Measurements from ENCODE around the gene KIF24.

DNA sequence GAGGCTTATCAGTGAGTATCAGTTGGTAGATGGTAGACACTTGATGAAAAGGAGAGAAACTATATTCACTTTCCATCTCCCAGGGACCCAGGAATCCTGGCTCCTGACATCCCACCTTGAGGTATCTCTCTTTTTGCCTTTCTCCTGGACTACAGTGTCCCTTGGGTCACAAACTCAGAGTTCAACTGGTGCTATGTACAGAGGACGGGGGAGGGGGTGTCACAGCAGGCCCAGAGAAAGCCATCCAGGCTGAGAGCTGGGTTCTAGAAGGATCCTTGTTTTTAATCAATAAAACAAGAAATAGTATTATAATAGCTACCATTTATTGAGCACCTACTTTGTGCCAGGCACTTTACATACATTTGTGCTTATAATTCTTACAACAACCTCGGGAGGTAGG is 37.3 kb upstream of the KIF24 start:
- TF ChIP-seq POLR2A (IDR thresholded peaks at IDR 0.05) (no peak), POLR2AphosphoS5 (IDR thresholded peaks at IDR 0.05) (no peak)
- TF ChIP-seq, protein P1, sequence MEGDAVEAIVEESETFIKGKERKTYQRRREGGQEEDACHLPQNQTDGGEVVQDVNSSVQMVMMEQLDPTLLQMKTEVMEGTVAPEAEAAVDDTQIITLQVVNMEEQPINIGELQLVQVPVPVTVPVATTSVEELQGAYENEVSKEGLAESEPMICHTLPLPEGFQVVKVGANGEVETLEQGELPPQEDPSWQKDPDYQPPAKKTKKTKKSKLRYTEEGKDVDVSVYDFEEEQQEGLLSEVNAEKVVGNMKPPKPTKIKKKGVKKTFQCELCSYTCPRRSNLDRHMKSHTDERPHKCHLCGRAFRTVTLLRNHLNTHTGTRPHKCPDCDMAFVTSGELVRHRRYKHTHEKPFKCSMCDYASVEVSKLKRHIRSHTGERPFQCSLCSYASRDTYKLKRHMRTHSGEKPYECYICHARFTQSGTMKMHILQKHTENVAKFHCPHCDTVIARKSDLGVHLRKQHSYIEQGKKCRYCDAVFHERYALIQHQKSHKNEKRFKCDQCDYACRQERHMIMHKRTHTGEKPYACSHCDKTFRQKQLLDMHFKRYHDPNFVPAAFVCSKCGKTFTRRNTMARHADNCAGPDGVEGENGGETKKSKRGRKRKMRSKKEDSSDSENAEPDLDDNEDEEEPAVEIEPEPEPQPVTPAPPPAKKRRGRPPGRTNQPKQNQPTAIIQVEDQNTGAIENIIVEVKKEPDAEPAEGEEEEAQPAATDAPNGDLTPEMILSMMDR (IDR thresholded peaks at IDR 0.05), result no peak

Measured in transverse colon (tissue), 4 donors.